GM21825 (cell line): ENCODE measurements around the gene KRTAP6-3.

Experiments
- ATAC-seq: cut with Tn5 transposase; IDR thresholded peaks from one replicate; pipeline ENCODE4 v1.9.1; 2021; ENCODE audit warnings: mild to moderate bottlenecking, moderate library complexity; ENCODE audit not compliant: unreplicated experiment

Gene KRTAP6-3

DNA sequence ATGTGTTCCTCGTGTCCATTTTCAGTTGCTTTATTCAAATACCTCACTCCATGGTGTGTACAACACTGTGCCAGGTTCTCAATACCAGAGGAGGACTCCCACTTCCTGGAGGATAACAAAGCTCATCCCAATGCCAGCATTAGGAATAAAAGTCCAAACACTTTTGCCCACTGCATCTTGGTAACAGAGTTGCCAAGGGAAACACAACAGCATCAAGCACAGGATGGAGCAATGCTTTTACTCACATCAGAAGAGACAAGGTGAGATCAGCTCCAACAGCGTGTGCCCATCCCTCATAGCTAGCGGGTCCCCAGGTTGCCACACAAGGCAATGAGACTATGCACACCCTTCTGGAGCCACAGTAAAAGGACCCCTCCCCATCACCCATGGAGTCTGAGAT, 31.1 kb downstream of the KRTAP6-3 start:
- no peak for ATAC-seq

DNA sequence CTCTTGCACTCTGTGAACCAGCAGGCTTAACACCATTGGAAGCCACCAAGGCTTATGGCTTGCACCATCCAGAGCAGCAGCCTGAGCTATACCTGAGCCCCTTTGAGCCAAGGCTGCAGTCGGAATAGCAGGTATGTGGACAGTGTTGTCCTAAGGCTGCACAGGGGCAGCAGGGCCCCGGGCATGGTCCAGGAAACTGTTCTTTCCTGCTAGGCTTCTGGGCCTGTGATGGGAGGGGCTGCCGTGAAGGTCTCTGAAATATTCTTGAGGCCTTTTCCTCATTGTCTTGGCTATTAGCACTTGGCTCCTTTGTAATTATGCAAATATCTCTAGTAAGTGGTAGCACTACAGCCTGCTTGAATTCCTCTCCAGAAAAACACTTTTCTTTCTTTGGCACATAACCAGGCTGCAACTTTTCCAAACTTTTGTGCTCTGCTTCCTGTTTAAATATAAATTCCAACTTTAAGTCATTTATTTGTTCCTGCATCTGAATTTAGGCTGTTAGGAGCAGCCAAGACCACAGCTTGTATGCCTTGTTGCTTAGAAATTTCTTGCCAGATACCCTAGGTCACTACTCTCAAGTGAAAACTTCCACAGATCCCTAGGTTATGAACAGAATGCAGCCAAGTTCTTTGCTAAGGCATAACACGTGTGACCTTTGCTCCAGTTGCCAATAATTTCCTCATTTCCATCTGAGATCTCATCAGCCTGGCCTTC, 33.4 kb downstream of the KRTAP6-3 start:
- ATAC-seq = no peak

GRCh38 chr21:30628109-30628508, 35.9 kb downstream of the KRTAP6-3 start:
- no peak for ATAC-seq

DNA sequence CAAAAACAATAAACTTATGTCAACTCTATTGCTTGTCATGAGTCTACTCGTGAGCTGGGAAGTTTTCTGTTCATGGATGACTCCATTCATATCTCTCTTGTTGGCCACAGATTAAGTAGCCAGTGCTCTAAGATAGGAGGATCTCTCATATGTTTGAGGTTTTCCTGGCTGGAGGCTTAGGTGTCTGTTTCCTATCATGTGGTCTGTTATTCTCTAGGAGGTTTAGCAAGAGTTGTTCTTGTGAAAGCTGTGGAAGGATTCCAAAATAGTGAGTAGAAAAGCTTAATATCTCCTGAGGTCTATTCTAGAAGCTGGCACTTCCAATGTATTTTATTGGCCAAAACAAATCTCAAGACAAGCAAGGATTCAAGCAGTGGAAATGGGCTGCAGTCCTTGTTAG, 37.0 kb downstream of the KRTAP6-3 start:
- no peak for ATAC-seq

- no peak for ATAC-seq
Measured at GRCh38 chr21:30634906-30635305, 42.7 kb downstream of the KRTAP6-3 start, which contains the start of gene KRTAP20-2. Gene KRTAP20-2, plus strand, starts transcription at chr21:30635206. Its CDS starts 58 bp downstream, at chr21:30635264.

DNA sequence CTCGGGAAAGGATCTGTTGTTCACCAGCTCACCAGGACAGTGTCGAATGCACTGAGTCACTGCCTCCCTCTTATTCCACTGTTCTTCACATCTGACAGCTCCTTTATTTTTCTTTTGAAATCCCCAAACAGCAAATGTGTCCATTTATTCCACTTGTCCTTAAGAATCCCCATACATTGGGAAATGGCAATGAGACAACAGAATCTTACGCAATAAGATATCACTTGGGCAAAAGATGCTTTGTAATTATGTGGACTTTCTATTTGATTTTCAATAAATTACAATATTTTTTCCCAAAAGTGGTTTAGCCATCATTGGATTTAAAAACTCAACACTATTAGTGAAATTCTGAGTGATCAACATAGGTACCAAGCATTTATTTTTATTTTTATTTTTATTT, 46.4 kb downstream of the KRTAP6-3 start:
- no peak for ATAC-seq

GRCh38 chr21:30642564-30642963, 50.3 kb downstream of the KRTAP6-3 start, which contains the start of gene KRTAP20-3:
Gene KRTAP20-3, plus strand, starts transcription at chr21:30642864.
- ATAC-seq = no peak
